Activated naive CD8-positive, alpha-beta T cell treated with anti-CD3 and anti-CD28 coated beads for 36 hours (primary cell): ENCODE results near the gene WIZ. TPM values are rescaled to one million over a fixed set of nuclear protein-coding genes. Genes with fewer than 3 reads are reported as not detected.

ENCODE experiments used
- DNase-seq: peaks from one replicate; pipeline ENCODE4 v3.0.0; 2021
- H3K27ac Mint-ChIP-seq: one replicate; pipeline ENCODE4 v1.8.0; 2022; ENCODE audit warnings: mild to moderate bottlenecking, moderate library complexity, mixed read lengths
- H3K27me3 Mint-ChIP-seq: one replicate; pipeline ENCODE4 v1.8.0; 2022; ENCODE audit warnings: mild to moderate bottlenecking, mixed read lengths
- H3K36me3 Mint-ChIP-seq: one replicate; pipeline ENCODE4 v1.8.0; 2021; ENCODE audit warnings: mild to moderate bottlenecking, mixed read lengths
- H3K4me1 Mint-ChIP-seq: one replicate; pipeline ENCODE4 v1.8.0; 2021; ENCODE audit warnings: mixed read lengths
- H3K4me3 Mint-ChIP-seq: one replicate; pipeline ENCODE4 v1.8.0; 2022; ENCODE audit warnings: mild to moderate bottlenecking, moderate library complexity, mixed read lengths
- H3K9me3 Mint-ChIP-seq: one replicate; pipeline ENCODE4 v1.8.0; 2022; ENCODE audit warnings: mixed read lengths
- total RNA-seq, 2 experiments: library from RNA; stranded (reverse); gene quantifications; one replicate each; pipeline ENCODE4 v1.2.3, GENCODE V29; 2021

WIZ gene
- total RNA-seq, 2 experiments from 2014 or later: 22.7 to 24.1 TPM

- H3K9me3 Mint-ChIP-seq: no peaks in the 10 kb centered on the region
- peaks cover 25% of the 10 kb centered on the region for H3K36me3 Mint-ChIP-seq
- H3K27ac Mint-ChIP-seq: peak overlapping the region; percentile 58
- H3K27me3 Mint-ChIP-seq: no peaks in the 10 kb centered on the region
- H3K4me3 Mint-ChIP-seq: peak overlapping the region; percentile 99
- peaks cover 23% of the 10 kb centered on the region for H3K4me1 Mint-ChIP-seq
- no peak for DNase-seq
Observed at GRCh38 chr19:15430526-15431120, 19.1 kb downstream of the WIZ start.

- no peaks in the 10 kb centered on the region for H3K27me3 Mint-ChIP-seq
- H3K36me3 Mint-ChIP-seq: peaks cover 25% of the 10 kb centered on the region
- DNase-seq: no peak
- peaks cover 23% of the 10 kb centered on the region for H3K4me1 Mint-ChIP-seq
- H3K27ac Mint-ChIP-seq: peak overlapping the region; percentile 58
- H3K9me3 Mint-ChIP-seq: no peaks in the 10 kb centered on the region
- H3K4me3 Mint-ChIP-seq: no peak overlapping the region
Observed at GRCh38 chr19:15429825-15430467, 19.8 kb downstream of the WIZ start.

- H3K27me3 Mint-ChIP-seq: no peaks in the 10 kb centered on the region
- H3K27ac Mint-ChIP-seq: no peak overlapping the region
- peaks cover 27% of the 10 kb centered on the region for H3K36me3 Mint-ChIP-seq
- H3K4me3 Mint-ChIP-seq: no peak overlapping the region
- H3K9me3 Mint-ChIP-seq: no peaks in the 10 kb centered on the region
- no peak for DNase-seq
- peaks cover 23% of the 10 kb centered on the region for H3K4me1 Mint-ChIP-seq
Observed at GRCh38 chr19:15428956-15429824, 20.6 kb downstream of the WIZ start.

GRCh38 chr19:15427991-15428471 lies 21.7 kb downstream of the WIZ start:
- Mint-ChIP-seq H3K36me3 (peaks cover 38% of the 10 kb centered on the region), H3K9me3 (peaks cover 2% of the 10 kb centered on the region), H3K27me3 (no peaks in the 10 kb centered on the region), H3K27ac (no peak overlapping the region), H3K4me1 (peaks cover 18% of the 10 kb centered on the region), H3K4me3 (no peak overlapping the region)
- DNase-seq: no peak

- Mint-ChIP-seq H3K36me3 (peaks cover 45% of the 10 kb centered on the region), H3K27ac (no peak overlapping the region)
- DNase-seq: no peak
Observed at GRCh38 chr19:15427350-15427700, 22.4 kb downstream of the WIZ start.

GRCh38 chr19:15426485-15427349 lies 23.0 kb downstream of the WIZ start:
- Mint-ChIP-seq H3K36me3 (peaks cover 42% of the 10 kb centered on the region), H3K27me3 (no peaks in the 10 kb centered on the region), H3K4me1 (peaks cover 15% of the 10 kb centered on the region), H3K9me3 (peaks cover 3% of the 10 kb centered on the region), H3K27ac (no peak overlapping the region), H3K4me3 (no peak overlapping the region)
- no peak for DNase-seq

More at GRCh38 chr19:15427350-15427700, 22.4 kb downstream of the WIZ start:
- H3K27me3 Mint-ChIP-seq: no peaks in the 10 kb centered on the region
- peaks cover 17% of the 10 kb centered on the region for H3K4me1 Mint-ChIP-seq
- H3K9me3 Mint-ChIP-seq: peaks cover 3% of the 10 kb centered on the region
- H3K4me3 Mint-ChIP-seq: no peak overlapping the region

GRCh38 chr19:15425321-15425950 lies 24.3 kb downstream of the WIZ start:
- DNase-seq: no peak
- H3K4me1 Mint-ChIP-seq: peaks cover 2% of the 10 kb centered on the region
- H3K4me3 Mint-ChIP-seq: no peak overlapping the region
- H3K27ac Mint-ChIP-seq: no peak overlapping the region
- H3K36me3 Mint-ChIP-seq: peaks cover 38% of the 10 kb centered on the region
- no peaks in the 10 kb centered on the region for H3K27me3 Mint-ChIP-seq
- peaks cover 3% of the 10 kb centered on the region for H3K9me3 Mint-ChIP-seq

- H3K9me3 Mint-ChIP-seq: peaks cover 3% of the 10 kb centered on the region
- no peak for DNase-seq
- H3K27me3 Mint-ChIP-seq: no peaks in the 10 kb centered on the region
- H3K36me3 Mint-ChIP-seq: peaks cover 38% of the 10 kb centered on the region
- peaks cover 2% of the 10 kb centered on the region for H3K4me1 Mint-ChIP-seq
- H3K4me3 Mint-ChIP-seq: no peak overlapping the region
- H3K27ac Mint-ChIP-seq: no peak overlapping the region
Observed at GRCh38 chr19:15424692-15425272, 25.0 kb downstream of the WIZ start.

GRCh38 chr19:15424121-15424520 lies 25.6 kb downstream of the WIZ start:
- Mint-ChIP-seq H3K9me3 (peaks cover 3% of the 10 kb centered on the region), H3K4me3 (no peak overlapping the region), H3K36me3 (peaks cover 38% of the 10 kb centered on the region), H3K4me1 (peaks cover 7% of the 10 kb centered on the region), H3K27me3 (no peaks in the 10 kb centered on the region), H3K27ac (no peak overlapping the region)
- no peak for DNase-seq

GRCh38 chr19:15423130-15423529 lies 26.6 kb downstream of the WIZ start:
- Mint-ChIP-seq H3K4me3 (no peak overlapping the region), H3K4me1 (peaks cover 7% of the 10 kb centered on the region), H3K27ac (no peak overlapping the region), H3K27me3 (no peaks in the 10 kb centered on the region), H3K36me3 (peaks cover 42% of the 10 kb centered on the region), H3K9me3 (peaks cover 3% of the 10 kb centered on the region)
- no peak for DNase-seq

GRCh38 chr19:15422296-15423075 lies 27.3 kb downstream of the WIZ start:
- Mint-ChIP-seq H3K4me3 (no peak overlapping the region), H3K27me3 (no peaks in the 10 kb centered on the region), H3K27ac (no peak overlapping the region), H3K4me1 (peaks cover 13% of the 10 kb centered on the region), H3K9me3 (peaks cover 3% of the 10 kb centered on the region), H3K36me3 (peaks cover 43% of the 10 kb centered on the region)
- no peak for DNase-seq

GRCh38 chr19:15421721-15422260 lies 28.0 kb downstream of the WIZ start:
- Mint-ChIP-seq H3K27ac (no peak overlapping the region), H3K36me3 (peaks cover 36% of the 10 kb centered on the region), H3K9me3 (peaks cover 3% of the 10 kb centered on the region), H3K4me1 (peaks cover 19% of the 10 kb centered on the region), H3K27me3 (no peaks in the 10 kb centered on the region), H3K4me3 (no peak overlapping the region)
- no peak for DNase-seq

GRCh38 chr19:15421136-15421695 lies 28.5 kb downstream of the WIZ start:
- H3K27me3 Mint-ChIP-seq: no peaks in the 10 kb centered on the region
- no peak overlapping the region for H3K27ac Mint-ChIP-seq
- DNase-seq: no peak
- H3K4me1 Mint-ChIP-seq: peaks cover 25% of the 10 kb centered on the region
- peaks cover 3% of the 10 kb centered on the region for H3K9me3 Mint-ChIP-seq
- H3K36me3 Mint-ChIP-seq: peaks cover 36% of the 10 kb centered on the region
- H3K4me3 Mint-ChIP-seq: no peak overlapping the region
